GM21423 (cell line): ENCODE measurements around the gene NTF4.

Experiments
- ATAC-seq: cut with Tn5 transposase; IDR thresholded peaks from one replicate; pipeline ENCODE4 v1.9.1; 2021; ENCODE audit warnings: mild to moderate bottlenecking, moderate library complexity; ENCODE audit not compliant: unreplicated experiment

Gene NTF4

GRCh38 chr19:49064768-49065611 is at the start of gene NTF4:
NTF4 (minus strand) TSS chr19:49064818; CDS start chr19:49061997, 2,821 bp downstream.
- no peak for ATAC-seq

- ATAC-seq, result peak; percentile 40
These were observed 49.4 kb upstream of the NTF4 start, which contains the start of gene LIN7B for GRCh38 chr19:49113762-49114629. LIN7B (plus strand) TSS chr19:49114370; CDS start chr19:49114405, 35 bp downstream.

GRCh38 chr19:49111218-49111998 is 46.8 kb upstream of the NTF4 start:
- no peak for ATAC-seq

- no peak for ATAC-seq
These were observed 45.9 kb upstream of the NTF4 start for GRCh38 chr19:49110567-49110966.

- ATAC-seq, result no peak
These were observed 45.1 kb upstream of the NTF4 start for GRCh38 chr19:49109569-49110233.

- no peak for ATAC-seq
These were observed 44.4 kb upstream of the NTF4 start for GRCh38 chr19:49109051-49109450.

GRCh38 chr19:49107625-49108459 is 43.2 kb upstream of the NTF4 start:
- ATAC-seq, result no peak

- no peak for ATAC-seq
These were observed 42.1 kb upstream of the NTF4 start for GRCh38 chr19:49106648-49107135.

GRCh38 chr19:49104229-49104864 is 39.7 kb upstream of the NTF4 start:
- ATAC-seq, result no peak

- no peak for ATAC-seq
These were observed 38.9 kb upstream of the NTF4 start for GRCh38 chr19:49103331-49104085.

- no peak for ATAC-seq
These were observed 37.7 kb upstream of the NTF4 start for GRCh38 chr19:49102303-49102702.

GRCh38 chr19:49101160-49101559 is 36.5 kb upstream of the NTF4 start:
- ATAC-seq, result no peak

GRCh38 chr19:49098795-49099194 is 34.2 kb upstream of the NTF4 start:
- ATAC-seq, result no peak

GRCh38 chr19:49097453-49098288 is 33.1 kb upstream of the NTF4 start:
- ATAC-seq, result no peak

GRCh38 chr19:49094505-49095482 is 30.2 kb upstream of the NTF4 start:
- no peak for ATAC-seq

- ATAC-seq, result no peak
These were observed 28.1 kb upstream of the NTF4 start for GRCh38 chr19:49092686-49093085.
